ENCODE measurements around the gene APLP2. TPM values are rescaled to one million over a fixed set of nuclear protein-coding genes. Genes with fewer than 3 reads are reported as not detected.
A peak's percentile ranks its signal among the peaks of the same experiment; 100 is the strongest.

APLP2 gene
- total RNA-seq, 4 donors from 2014 or later, result 86.6 to 530 (median 347) TPM

DNA sequence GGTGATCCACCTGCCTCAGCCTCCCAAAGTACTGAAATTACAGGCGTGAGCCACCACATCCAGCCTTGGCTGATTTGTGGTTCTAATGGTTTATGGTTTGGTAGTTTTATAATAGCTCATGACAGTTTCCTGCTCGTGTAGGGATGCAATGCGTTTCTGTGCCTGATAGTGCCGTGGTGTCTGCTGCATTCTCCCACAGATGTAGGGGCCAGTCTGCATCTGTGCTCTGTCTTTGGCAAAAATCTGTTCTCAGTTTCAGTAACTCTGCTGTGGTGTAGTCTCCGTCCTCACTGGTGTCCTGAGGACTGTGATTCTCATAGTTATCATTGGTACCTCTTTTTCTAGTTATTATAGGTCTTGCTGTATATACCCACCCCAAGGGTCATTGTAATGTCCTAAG is 106.2 kb downstream of the APLP2 start:
- no peak for DNase-seq
- no peaks in the 10 kb centered on the region for H3K9me3 ChIP-seq
- no peak overlapping the region for H3K4me3 ChIP-seq
- H3K27ac ChIP-seq, result peak overlapping the region in 1 of 4 donors; percentile 21
- peaks cover 3 to 66% (median 19%) of the 10 kb centered on the region in 4 donors for H3K4me1 ChIP-seq
- no peaks in the 10 kb centered on the region for H3K27me3 ChIP-seq
- TF ChIP-seq, protein P1, sequence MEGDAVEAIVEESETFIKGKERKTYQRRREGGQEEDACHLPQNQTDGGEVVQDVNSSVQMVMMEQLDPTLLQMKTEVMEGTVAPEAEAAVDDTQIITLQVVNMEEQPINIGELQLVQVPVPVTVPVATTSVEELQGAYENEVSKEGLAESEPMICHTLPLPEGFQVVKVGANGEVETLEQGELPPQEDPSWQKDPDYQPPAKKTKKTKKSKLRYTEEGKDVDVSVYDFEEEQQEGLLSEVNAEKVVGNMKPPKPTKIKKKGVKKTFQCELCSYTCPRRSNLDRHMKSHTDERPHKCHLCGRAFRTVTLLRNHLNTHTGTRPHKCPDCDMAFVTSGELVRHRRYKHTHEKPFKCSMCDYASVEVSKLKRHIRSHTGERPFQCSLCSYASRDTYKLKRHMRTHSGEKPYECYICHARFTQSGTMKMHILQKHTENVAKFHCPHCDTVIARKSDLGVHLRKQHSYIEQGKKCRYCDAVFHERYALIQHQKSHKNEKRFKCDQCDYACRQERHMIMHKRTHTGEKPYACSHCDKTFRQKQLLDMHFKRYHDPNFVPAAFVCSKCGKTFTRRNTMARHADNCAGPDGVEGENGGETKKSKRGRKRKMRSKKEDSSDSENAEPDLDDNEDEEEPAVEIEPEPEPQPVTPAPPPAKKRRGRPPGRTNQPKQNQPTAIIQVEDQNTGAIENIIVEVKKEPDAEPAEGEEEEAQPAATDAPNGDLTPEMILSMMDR (IDR thresholded peaks at IDR 0.05), result no peak
- no peak for TF ChIP-seq POLR2A (IDR thresholded peaks at IDR 0.05)
- peaks cover 0 to 6% (median 0%) of the 10 kb centered on the region in 3 donors for H3K36me3 ChIP-seq

GRCh38 chr11:130177782-130178181 is 108.1 kb downstream of the APLP2 start:
- Histone ChIP-seq H3K4me1 (peaks cover 3 to 59% (median 24%) of the 10 kb centered on the region in 4 donors), H3K4me3 (no peak overlapping the region), H3K27ac (peak overlapping the region in 3 of 4 donors; percentile 89 to 97 (median 97)), H3K27me3 (no peaks in the 10 kb centered on the region), H3K36me3 (peaks cover 0 to 6% (median 0%) of the 10 kb centered on the region in 3 donors), H3K9me3 (no peaks in the 10 kb centered on the region)
- DNase-seq, result peak in 1 of 3 donors; percentile 49
- no peak for TF ChIP-seq POLR2A (IDR thresholded peaks at IDR 0.05)
- TF ChIP-seq, protein P1 (IDR thresholded peaks at IDR 0.05), result no peak

- Histone ChIP-seq H3K36me3 (peaks cover 0 to 6% (median 0%) of the 10 kb centered on the region in 3 donors), H3K9me3 (no peaks in the 10 kb centered on the region), H3K4me1 (peaks cover 3 to 56% (median 26%) of the 10 kb centered on the region in 4 donors), H3K27me3 (no peaks in the 10 kb centered on the region), H3K27ac (peak overlapping the region; percentile 74 to 97 (median 93)), H3K4me3 (no peak overlapping the region)
- peak in 2 of 3 donors; percentile 63 to 75 for DNase-seq
- TF ChIP-seq, protein P1 (IDR thresholded peaks at IDR 0.05), result no peak
- no peak for TF ChIP-seq POLR2A (IDR thresholded peaks at IDR 0.05)
These were observed 109.0 kb downstream of the APLP2 start for GRCh38 chr11:130178441-130179339.

- Histone ChIP-seq H3K27ac (peak overlapping the region; percentile 74 to 97 (median 93)), H3K4me1 (peaks cover 3 to 53% (median 26%) of the 10 kb centered on the region in 4 donors), H3K27me3 (no peaks in the 10 kb centered on the region), H3K4me3 (peak overlapping the region in 2 of 4 donors; percentile 21 to 25), H3K36me3 (no peaks in the 10 kb centered on the region), H3K9me3 (no peaks in the 10 kb centered on the region)
- peak in 2 of 3 donors; percentile 81 to 83 for DNase-seq
- TF ChIP-seq POLR2A (IDR thresholded peaks at IDR 0.05), result peak in 1 of 2 donors; percentile 60
- TF ChIP-seq, protein P1 (IDR thresholded peaks at IDR 0.05), result no peak
These were observed 110.0 kb downstream of the APLP2 start for GRCh38 chr11:130179396-130180306.

DNA sequence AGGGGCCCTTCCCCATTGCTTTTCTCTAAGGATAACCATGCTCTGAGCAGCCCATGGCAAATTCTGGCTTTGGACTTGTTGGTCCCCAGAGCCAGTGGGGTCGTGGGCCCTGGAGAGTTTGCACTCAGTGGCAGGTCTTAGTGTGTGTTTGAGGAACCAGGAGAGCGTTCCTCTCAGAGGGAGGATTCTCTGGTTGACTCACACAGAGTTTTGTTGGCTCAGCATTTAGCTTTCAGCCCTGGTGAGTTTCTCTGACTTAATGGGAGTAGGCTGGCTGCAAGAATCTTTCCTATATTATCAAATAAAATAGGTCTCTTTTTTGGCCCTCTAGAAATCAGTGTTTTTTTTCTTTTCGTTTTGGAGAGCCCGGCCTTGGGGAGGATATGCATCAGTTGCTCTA is 110.8 kb downstream of the APLP2 start:
- H3K4me1 ChIP-seq, result peaks cover 3 to 53% (median 26%) of the 10 kb centered on the region in 4 donors
- TF ChIP-seq, protein P1 (IDR thresholded peaks at IDR 0.05), result no peak
- no peak for TF ChIP-seq POLR2A (IDR thresholded peaks at IDR 0.05)
- no peaks in the 10 kb centered on the region for H3K27me3 ChIP-seq
- H3K9me3 ChIP-seq, result no peaks in the 10 kb centered on the region
- H3K27ac ChIP-seq, result peak overlapping the region; percentile 74 to 97 (median 93)
- no peak for DNase-seq
- H3K4me3 ChIP-seq, result peak overlapping the region in 2 of 4 donors; percentile 25 to 33
- H3K36me3 ChIP-seq, result no peaks in the 10 kb centered on the region

All from Peyer's patch (tissue), 4 donors.